GM21526 (cell line): ENCODE results near the gene EVA1A.

Source experiments
- ATAC-seq: cut with Tn5 transposase; IDR thresholded peaks from one replicate; pipeline ENCODE4 v1.9.1; 2021; ENCODE audit warnings: moderate library complexity; ENCODE audit not compliant: unreplicated experiment, low FRiP score

Gene EVA1A

GRCh38 chr2:75458201-75458600 lies 102.5 kb downstream of the EVA1A start:
- ATAC-seq, result no peak

GRCh38 chr2:75456825-75457224 lies 103.9 kb downstream of the EVA1A start:
- no peak for ATAC-seq

- ATAC-seq, result no peak
Measured at GRCh38 chr2:75456111-75456510, 104.6 kb downstream of the EVA1A start.

GRCh38 chr2:75454241-75454620 lies 106.5 kb downstream of the EVA1A start:
- ATAC-seq, result no peak

- no peak for ATAC-seq
Measured at GRCh38 chr2:75453384-75454240, 107.1 kb downstream of the EVA1A start.

GRCh38 chr2:75450068-75450467 lies 110.7 kb downstream of the EVA1A start:
- no peak for ATAC-seq

GRCh38 chr2:75447176-75447575 lies 113.6 kb downstream of the EVA1A start:
- ATAC-seq, result no peak
